Measurements from ENCODE around the gene PLEKHG4B. TPM values are rescaled to one million over a fixed set of nuclear protein-coding genes. Genes with fewer than 3 reads are reported as not detected.
A peak's percentile ranks its signal among the peaks of the same experiment; 100 is the strongest.
"Not testable (repeated sequence)": the region's sequence is repeated elsewhere in the genome, so short reads cannot be mapped to it uniquely, and the experiment has no call there.

PLEKHG4B gene
- total and polyA plus RNA-seq, 4 experiments from 2014 or later: not detected

DNA sequence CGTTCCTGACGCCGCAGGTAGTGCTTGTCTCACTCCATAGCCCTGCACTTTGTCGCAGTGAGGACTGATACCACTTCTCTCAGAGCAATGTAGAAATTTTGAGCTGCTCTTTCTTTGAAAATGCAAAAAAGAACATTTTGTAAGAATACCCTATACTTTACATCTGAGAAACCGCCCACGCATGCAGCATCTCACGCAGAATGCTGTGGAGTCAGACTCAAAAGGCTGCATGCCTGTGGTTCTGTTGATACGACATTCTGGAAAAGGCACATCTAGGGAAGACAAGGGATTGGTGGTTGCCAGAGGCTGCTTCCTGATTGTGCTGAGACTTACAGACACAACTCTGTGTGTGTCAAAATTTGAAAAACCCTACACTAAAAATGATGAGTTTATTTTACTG lies 146.0 kb downstream of the PLEKHG4B start:
- H3K27ac ChIP-seq (ENCODE audit: low read depth, low read length); H3K9me3 ChIP-seq (ENCODE audit: control insufficient read depth in 1 of 2, low read length in 2 of 2); POLR2A ChIA-PET (ENCODE audit: partially characterized antibody); H3K4me1 Mint-ChIP-seq; DNase-seq; H3K4me1 ChIP-seq (ENCODE audit: insufficient read depth, low read length); CTCF ChIA-PET (ENCODE audit: partially characterized antibody); H3K27me3 Mint-ChIP-seq; H3K27me3 ChIP-seq (ENCODE audit: insufficient read depth, low read length); H3K4me3 ChIP-seq (ENCODE audit: low read length in 2 of 2); H3K4me3 Mint-ChIP-seq; H3K9me3 Mint-ChIP-seq: not testable (repeated sequence)
- Mint-ChIP-seq H3K27ac (peak overlapping the region in 1 of 7 donors; percentile 70), H3K36me3 (peaks cover 44 to 73% of the 10 kb centered on the region in 2 donors)
- intact Hi-C loops (cut with micrococcal nuclease): loop anchor here (10.0 kb wide), 1 partner anchor 1357 kb away; no protein-coding TSS in a partner anchor
- peaks cover 43% of the 10 kb centered on the region for H3K36me3 ChIP-seq (ENCODE audit: insufficient read depth, low read length)

Other genes starting within 250 kb of the PLEKHG4B start
- gene LRRC14B, start 99.3 kb downstream of the PLEKHG4B start, total RNA-seq: not detected
- gene LRRC14B, start 99.3 kb downstream of the PLEKHG4B start, polyA plus RNA-seq: under 1 TPM in 1 of 2 donors, not detected in 1; 0.15 TPM
- gene CCDC127, start 126.0 kb downstream of the PLEKHG4B start, total RNA-seq: 1 to 10 TPM; 6.7 to 7.7 TPM
- gene CCDC127, start 126.0 kb downstream of the PLEKHG4B start, polyA plus RNA-seq: 1 to 10 TPM; 2.9 to 5.1 TPM
- 100 to 1,000 TPM; 131 to 136 TPM for gene SDHA, start 126.2 kb downstream of the PLEKHG4B start, total RNA-seq
- gene SDHA, start 126.2 kb downstream of the PLEKHG4B start, polyA plus RNA-seq: 100 to 1,000 TPM; 214 to 240 TPM
- 10 to 100 TPM; 86.5 to 95.8 TPM for gene PDCD6, start 179.5 kb downstream of the PLEKHG4B start, total RNA-seq
- 100 to 1,000 TPM; 204 to 227 TPM for gene PDCD6, start 179.5 kb downstream of the PLEKHG4B start, polyA plus RNA-seq
- 1 to 10 TPM; 1.2 to 2.7 TPM for gene AHRR, start 229.5 kb downstream of the PLEKHG4B start, total RNA-seq
- under 1 TPM; 0.23 to 0.32 TPM for gene AHRR, start 229.5 kb downstream of the PLEKHG4B start, polyA plus RNA-seq

All from CD4-positive, alpha-beta memory T cell (primary cell).